Esophagus squamous epithelium (tissue), 5 donors: Measurements from ENCODE around the gene ATP9B. TPM values are rescaled to one million over a fixed set of nuclear protein-coding genes. Genes with fewer than 3 reads are reported as not detected.

ENCODE experiments used
- DNase-seq: peaks from one replicate; lab custom pipeline; 2025; lab: John Stamatoyannopoulos, UW
- H3K27ac ChIP-seq, 4 donors: fragments of 200-600 bp; sonication (generic); one replicate each; pipeline ENCODE4 v1.5.1; 2016 to 2019; ENCODE audit warnings: mild to moderate bottlenecking in 1 of 4
- H3K27me3 ChIP-seq, 4 donors: fragments of 200-600 bp; sonication (generic); 1 replicate in 3 of 4; 2 replicates in 1 of 4; pipeline versions ENCODE4 v1.5.1 to v1.6.0; 2017 to 2021; ENCODE audit warnings: antibody characterized with exemption in 1 of 4
- H3K36me3 ChIP-seq, 3 donors: fragments of 200-600 bp; sonication (generic); one replicate each; pipeline ENCODE4 v1.5.1; 2016 to 2019
- H3K4me1 ChIP-seq, 3 donors: fragments of 200-600 bp; sonication (generic); one replicate each; pipeline ENCODE4 v1.5.1; 2017 to 2019
- H3K4me3 ChIP-seq, 4 donors: fragments of 200-600 bp; sonication (generic); 1 replicate in 3 of 4; 2 replicates in 1 of 4; pipeline ENCODE4 v1.5.1; 2016 to 2019; ENCODE audit warnings: mild to moderate bottlenecking in 2 of 4, moderate library complexity in 1 of 4
- H3K9me3 ChIP-seq, 3 donors: fragments of 200-600 bp; sonication (generic); one replicate each; pipeline ENCODE4 v1.5.1; 2016 to 2019
- POLR2A ChIP-seq, 4 donors: fragments of 450-650 bp; IDR thresholded peaks; one replicate each; pipeline ENCODE4 v1.6.1; 2017; ENCODE audit warnings: antibody characterized with exemption in 4 of 4, mild to moderate bottlenecking in 4 of 4, moderate library complexity in 3 of 4
- WGBS, 2 donors: methylation state at CpG; one replicate each; pipeline ENCODE4 v1.1.5; 2018; 5-methylcytosine and 5-hydroxymethylcytosine counted together
- intact Hi-C: fragments of 100-400 bp; cut with DNase I; formaldehyde crosslinking; loops from one replicate; pipeline ENCODE4 v1.15.0; 2022
- total RNA-seq, 4 donors: library from RNA; depleted of rRNA; stranded (reverse); fragments of >200 nt; gene quantifications; one replicate each; pipeline ENCODE4 v1.1.0, GENCODE V29; 2016
- TF ChIP-seq, protein P1 (sequence below), 6 experiments: fragments of 450-650 bp in 4 of 6; fragments of 200-600 bp in 2 of 6; sonication (generic) in 2 of 6; IDR thresholded peaks; one replicate each; pipeline ENCODE4 v1.5.1; 2016 to 2019; ENCODE audit warnings: antibody characterized with exemption in 6 of 6, mild to moderate bottlenecking in 4 of 6, moderate library complexity in 4 of 6
- donor health status: DM: yes; HTN: yes; CAD: no.

ATP9B gene
- total RNA-seq, 4 donors from 2014 or later, result 12.9 to 46.7 (median 22.0) TPM

DNA sequence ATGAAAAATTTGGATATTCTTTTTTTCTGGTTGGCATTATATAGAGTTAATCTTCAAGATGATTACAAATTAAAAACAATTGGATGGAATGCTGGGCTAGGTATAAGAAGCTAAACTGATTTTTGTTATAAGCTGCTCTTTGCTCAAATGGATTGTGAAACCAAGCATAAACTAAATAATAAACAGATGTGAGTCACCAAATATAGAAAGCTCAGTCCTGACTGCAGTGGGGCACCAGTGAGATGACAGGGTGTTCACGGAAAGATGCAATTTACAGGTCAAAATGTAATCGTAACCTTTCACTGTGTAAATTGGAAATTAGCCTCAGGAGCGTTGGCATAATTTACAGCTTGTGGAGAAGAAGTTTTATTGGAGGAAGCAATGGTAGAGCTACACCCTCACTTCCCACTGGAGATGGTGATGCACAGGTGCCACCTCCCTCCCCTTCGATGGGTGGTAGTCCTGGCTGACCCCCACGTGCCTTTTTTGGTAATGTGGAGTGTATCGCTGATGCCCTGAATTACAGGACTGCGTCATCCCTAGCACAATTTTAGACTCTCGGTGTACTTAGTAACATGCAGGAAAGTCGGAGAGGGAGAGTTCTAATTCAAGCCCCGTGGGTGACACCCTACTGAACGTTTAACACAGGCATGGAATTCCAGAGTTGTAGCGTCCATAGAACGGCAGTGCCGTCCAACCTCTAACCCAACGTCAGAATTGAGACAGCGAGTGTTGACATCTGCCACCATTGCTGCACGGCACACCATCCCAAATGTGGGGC, 252.6 kb downstream of the ATP9B start:
- intact Hi-C loops, result no loop called here
- no peak for DNase-seq

DNA sequence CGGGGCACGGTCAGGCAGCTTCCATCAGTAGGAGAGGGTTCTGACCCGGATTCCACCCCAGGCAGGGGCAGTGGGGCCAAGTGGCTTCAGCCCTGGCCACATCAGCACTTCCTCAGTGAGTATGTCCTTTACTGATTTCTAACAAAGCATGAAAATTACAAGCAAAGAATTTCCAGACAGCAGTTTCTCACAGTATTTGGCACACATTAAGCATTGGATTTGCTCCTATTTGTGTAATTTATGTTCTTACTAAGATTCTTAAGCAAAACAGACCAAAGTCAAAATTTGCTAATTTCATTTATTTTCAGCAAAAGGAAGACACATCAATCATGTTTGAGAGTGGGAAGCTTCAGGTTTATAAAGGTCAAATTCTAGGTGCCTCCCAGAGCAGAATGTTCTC, 253.2 kb downstream of the ATP9B start:
- TF ChIP-seq, protein P1, sequence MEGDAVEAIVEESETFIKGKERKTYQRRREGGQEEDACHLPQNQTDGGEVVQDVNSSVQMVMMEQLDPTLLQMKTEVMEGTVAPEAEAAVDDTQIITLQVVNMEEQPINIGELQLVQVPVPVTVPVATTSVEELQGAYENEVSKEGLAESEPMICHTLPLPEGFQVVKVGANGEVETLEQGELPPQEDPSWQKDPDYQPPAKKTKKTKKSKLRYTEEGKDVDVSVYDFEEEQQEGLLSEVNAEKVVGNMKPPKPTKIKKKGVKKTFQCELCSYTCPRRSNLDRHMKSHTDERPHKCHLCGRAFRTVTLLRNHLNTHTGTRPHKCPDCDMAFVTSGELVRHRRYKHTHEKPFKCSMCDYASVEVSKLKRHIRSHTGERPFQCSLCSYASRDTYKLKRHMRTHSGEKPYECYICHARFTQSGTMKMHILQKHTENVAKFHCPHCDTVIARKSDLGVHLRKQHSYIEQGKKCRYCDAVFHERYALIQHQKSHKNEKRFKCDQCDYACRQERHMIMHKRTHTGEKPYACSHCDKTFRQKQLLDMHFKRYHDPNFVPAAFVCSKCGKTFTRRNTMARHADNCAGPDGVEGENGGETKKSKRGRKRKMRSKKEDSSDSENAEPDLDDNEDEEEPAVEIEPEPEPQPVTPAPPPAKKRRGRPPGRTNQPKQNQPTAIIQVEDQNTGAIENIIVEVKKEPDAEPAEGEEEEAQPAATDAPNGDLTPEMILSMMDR (IDR thresholded peaks at IDR 0.05), result no peak
- no peak overlapping the region for H3K27ac ChIP-seq
- peaks cover 0 to 8% (median 0%) of the 10 kb centered on the region in 3 donors for H3K4me1 ChIP-seq
- intact Hi-C loops, result no loop called here
- no peaks in the 10 kb centered on the region for H3K27me3 ChIP-seq
- H3K4me3 ChIP-seq, result no peak overlapping the region
- no peak for DNase-seq
- H3K36me3 ChIP-seq, result peaks cover 0 to 61% (median 0%) of the 10 kb centered on the region in 3 donors
- no peaks in the 10 kb centered on the region for H3K9me3 ChIP-seq
- WGBS, 2 donors, result 71 to 100% methylated on average over 2 to 3 of the region's 3 CpGs

More for the DNA sequence above, 252.6 kb downstream of the ATP9B start:
- no peak overlapping the region for H3K4me3 ChIP-seq
- H3K27me3 ChIP-seq, result no peaks in the 10 kb centered on the region
- WGBS, 2 donors, result 79 to 81% methylated on average over 14 to 15 of the region's 17 CpGs
- H3K4me1 ChIP-seq, result peaks cover 0 to 8% (median 0%) of the 10 kb centered on the region in 3 donors
- no peaks in the 10 kb centered on the region for H3K9me3 ChIP-seq
- no peak overlapping the region for H3K27ac ChIP-seq
- TF ChIP-seq, protein P1 (IDR thresholded peaks at IDR 0.05), result no peak
- TF ChIP-seq POLR2A (IDR thresholded peaks at IDR 0.05), result no peak
- H3K36me3 ChIP-seq, result peaks cover 0 to 57% (median 0%) of the 10 kb centered on the region in 3 donors

DNA sequence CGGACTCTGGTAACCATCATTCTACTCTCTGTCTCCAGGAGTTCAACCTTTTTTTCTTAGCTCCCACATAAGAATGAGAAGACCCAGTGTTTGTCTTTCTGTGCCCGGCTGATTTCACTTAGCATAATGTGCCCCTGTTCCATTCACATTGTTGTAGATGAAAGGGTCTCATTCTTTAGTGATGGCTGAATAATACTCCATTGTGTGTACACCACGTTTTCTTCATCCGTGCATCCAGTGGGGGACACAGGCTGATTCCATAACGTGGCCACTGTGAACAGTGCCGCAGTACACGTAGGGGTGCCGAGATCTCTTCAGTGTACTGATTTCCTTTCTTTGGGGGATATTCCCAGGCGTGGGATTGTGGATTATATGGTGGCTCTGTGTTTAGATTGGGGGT, 254.3 kb downstream of the ATP9B start:
- 94 to 98% methylated on average over 9 of the region's 9 CpGs for WGBS, 2 donors
- intact Hi-C loops, result no loop called here
- no peak for DNase-seq
- H3K36me3 ChIP-seq, result peaks cover 0 to 54% (median 0%) of the 10 kb centered on the region in 3 donors
- no peak overlapping the region for H3K4me3 ChIP-seq
- no peaks in the 10 kb centered on the region for H3K9me3 ChIP-seq
- no peak for TF ChIP-seq POLR2A (IDR thresholded peaks at IDR 0.05)
- TF ChIP-seq, protein P1 (IDR thresholded peaks at IDR 0.05), result no peak
- H3K27ac ChIP-seq, result no peak overlapping the region
- H3K4me1 ChIP-seq, result peaks cover 0 to 8% (median 0%) of the 10 kb centered on the region in 3 donors
- H3K27me3 ChIP-seq, result no peaks in the 10 kb centered on the region

DNA sequence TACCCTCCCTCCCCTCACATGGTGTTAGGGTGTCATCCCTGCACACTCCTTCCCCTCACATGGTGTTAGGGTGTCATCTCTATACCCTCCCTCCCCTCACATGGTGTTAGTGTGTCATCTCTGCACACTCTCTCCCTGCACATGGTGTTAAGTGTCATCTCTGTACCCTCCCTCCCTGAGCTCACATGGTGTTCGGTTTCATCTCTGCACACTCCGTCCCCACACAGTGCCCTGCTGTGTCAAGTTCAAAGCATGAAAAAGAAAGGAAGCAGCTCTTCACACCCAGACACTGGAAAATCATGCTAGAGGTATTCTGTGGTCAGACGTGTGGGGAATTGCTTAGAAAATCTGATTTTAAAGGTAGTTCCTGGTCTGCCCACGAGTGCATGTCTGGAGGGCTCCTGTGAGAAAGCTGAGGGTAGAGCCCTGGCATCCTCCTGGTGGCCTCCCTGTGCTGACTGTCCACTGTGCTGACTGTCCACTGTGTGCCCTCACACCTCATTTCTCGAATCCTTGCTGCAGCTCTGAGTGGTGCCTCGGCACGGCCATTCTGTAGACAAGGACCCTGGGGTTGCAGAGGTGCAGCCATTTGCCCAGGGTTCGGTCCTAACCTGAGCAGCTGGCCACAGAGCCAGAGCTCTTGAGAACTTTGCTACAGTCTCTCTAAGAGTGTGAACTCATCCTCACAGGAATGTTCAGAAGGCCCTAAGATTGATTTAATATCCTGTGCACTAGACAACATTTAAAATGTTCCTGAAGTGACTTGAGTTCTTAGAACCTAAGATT, 257.4 kb downstream of the ATP9B start:
- no peak overlapping the region for H3K27ac ChIP-seq
- no peak overlapping the region for H3K4me3 ChIP-seq
- H3K4me1 ChIP-seq, result peaks cover 0 to 8% (median 0%) of the 10 kb centered on the region in 3 donors
- no peaks in the 10 kb centered on the region for H3K27me3 ChIP-seq
- peaks cover 0 to 54% (median 5%) of the 10 kb centered on the region in 3 donors for H3K36me3 ChIP-seq
- 91 to 92% methylated on average over 2 to 8 of the region's 8 CpGs for WGBS, 2 donors
- intact Hi-C loops, result no loop called here
- DNase-seq, result no peak
- no peak for TF ChIP-seq POLR2A (IDR thresholded peaks at IDR 0.05)
- TF ChIP-seq, protein P1 (IDR thresholded peaks at IDR 0.05), result no peak
- H3K9me3 ChIP-seq, result no peaks in the 10 kb centered on the region
